ENCODE data around the gene MYO1E. TPM values are rescaled to one million over a fixed set of nuclear protein-coding genes. Genes with fewer than 3 reads are reported as not detected.

The MYO1E gene
- total RNA-seq, 4 donors from 2014 or later = 131 to 388 (median 345) TPM

DNA sequence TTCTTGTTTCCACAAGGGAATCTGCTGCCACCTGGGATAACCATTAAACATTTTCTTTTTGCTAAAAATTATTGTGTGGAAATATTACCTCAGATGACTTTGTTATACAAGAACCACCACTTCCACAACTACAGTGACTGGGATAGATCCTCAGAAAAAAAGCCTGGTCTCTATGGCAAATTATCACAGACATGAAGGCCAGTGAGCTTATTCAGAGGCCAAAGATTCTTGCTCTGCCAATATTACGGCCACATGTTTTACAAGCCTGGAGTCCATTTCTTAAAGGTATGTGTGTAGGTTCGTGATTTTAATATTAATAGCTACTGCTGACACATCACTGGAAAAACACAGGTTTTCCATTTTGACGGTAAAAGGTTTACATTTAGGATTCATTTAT, 73.8 kb downstream of the MYO1E start:
- in situ Hi-C loops (cut with MboI; ENCODE audit: low pct_ligation_motif_present in 1 of 4, low pct_unique_long_range_greater_than_20kb in 1 of 4, low sequenced_read_pairs in 3 of 4) = no loop called here
- no peaks in the 10 kb centered on the region for H3K27me3 ChIP-seq
- TF ChIP-seq POLR2AphosphoS5 (IDR thresholded peaks at IDR 0.05) (no peak), POLR2A (IDR thresholded peaks at IDR 0.05) (no peak), EP300 (IDR thresholded peaks at IDR 0.05; ENCODE audit: low read depth) (no peak)
- no peak overlapping the region for H3K4me3 ChIP-seq
- H3K9me3 ChIP-seq = no peaks in the 10 kb centered on the region
- peaks cover 10 to 70% (median 40%) of the 10 kb centered on the region in 4 donors for H3K4me1 ChIP-seq
- 84 to 100% methylated on average over 1 to 3 of the region's 3 CpGs for WGBS, 2 donors (ENCODE audit: low coverage in 1 of 2)
- intact Hi-C loops (cut with DNase I; ENCODE audit: low total_unique reads) = no loop called here
- no peaks in the 10 kb centered on the region for H3K36me3 ChIP-seq
- DNase-seq = no peak
- H3K27ac ChIP-seq = no peak overlapping the region

DNA sequence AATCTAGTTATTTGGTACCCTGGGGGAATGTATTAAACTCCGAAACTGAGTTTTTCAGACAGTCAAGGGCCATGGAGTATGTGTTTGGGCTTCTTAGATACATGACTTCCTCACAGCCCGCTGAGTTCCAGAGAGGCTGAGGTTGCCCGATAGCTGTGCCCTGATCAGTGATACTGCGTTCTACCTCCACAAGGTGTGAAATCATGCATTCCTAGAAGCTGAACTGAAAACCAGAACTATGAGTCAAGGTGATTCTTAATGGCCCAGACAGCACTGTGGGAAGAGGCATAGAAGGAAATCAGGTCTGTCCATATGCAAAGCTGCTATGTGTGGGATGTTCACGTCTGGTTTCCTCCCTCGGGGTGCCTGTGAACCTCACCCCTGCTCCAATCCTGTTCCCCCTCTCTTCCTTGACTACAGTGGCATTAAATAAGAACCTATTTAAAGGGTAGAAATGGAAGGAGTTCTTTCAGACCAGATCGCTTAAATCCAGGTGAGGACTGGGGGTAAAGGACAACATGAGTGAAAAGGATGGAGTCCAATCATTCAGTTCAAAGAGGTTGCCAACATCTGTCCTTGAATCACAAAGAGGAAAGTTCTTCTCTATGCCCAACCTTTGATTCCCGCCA, 74.3 kb downstream of the MYO1E start:
- intact Hi-C loops (cut with DNase I; ENCODE audit: low total_unique reads) = no loop called here
- 72 to 83% methylated on average over 2 to 8 of the region's 8 CpGs for WGBS, 2 donors (ENCODE audit: low coverage in 1 of 2)
- H3K36me3 ChIP-seq = no peaks in the 10 kb centered on the region
- TF ChIP-seq POLR2A (IDR thresholded peaks at IDR 0.05) = no peak
- no peak for TF ChIP-seq EP300 (IDR thresholded peaks at IDR 0.05; ENCODE audit: low read depth)
- TF ChIP-seq POLR2AphosphoS5 (IDR thresholded peaks at IDR 0.05) = no peak
- TF ChIP-seq, protein P1, sequence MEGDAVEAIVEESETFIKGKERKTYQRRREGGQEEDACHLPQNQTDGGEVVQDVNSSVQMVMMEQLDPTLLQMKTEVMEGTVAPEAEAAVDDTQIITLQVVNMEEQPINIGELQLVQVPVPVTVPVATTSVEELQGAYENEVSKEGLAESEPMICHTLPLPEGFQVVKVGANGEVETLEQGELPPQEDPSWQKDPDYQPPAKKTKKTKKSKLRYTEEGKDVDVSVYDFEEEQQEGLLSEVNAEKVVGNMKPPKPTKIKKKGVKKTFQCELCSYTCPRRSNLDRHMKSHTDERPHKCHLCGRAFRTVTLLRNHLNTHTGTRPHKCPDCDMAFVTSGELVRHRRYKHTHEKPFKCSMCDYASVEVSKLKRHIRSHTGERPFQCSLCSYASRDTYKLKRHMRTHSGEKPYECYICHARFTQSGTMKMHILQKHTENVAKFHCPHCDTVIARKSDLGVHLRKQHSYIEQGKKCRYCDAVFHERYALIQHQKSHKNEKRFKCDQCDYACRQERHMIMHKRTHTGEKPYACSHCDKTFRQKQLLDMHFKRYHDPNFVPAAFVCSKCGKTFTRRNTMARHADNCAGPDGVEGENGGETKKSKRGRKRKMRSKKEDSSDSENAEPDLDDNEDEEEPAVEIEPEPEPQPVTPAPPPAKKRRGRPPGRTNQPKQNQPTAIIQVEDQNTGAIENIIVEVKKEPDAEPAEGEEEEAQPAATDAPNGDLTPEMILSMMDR (IDR thresholded peaks at IDR 0.05) = no peak
- H3K27me3 ChIP-seq = no peaks in the 10 kb centered on the region
- H3K27ac ChIP-seq = no peak overlapping the region
- in situ Hi-C loops (cut with MboI; ENCODE audit: low pct_ligation_motif_present in 1 of 4, low pct_unique_long_range_greater_than_20kb in 1 of 4, low sequenced_read_pairs in 3 of 4) = no loop called here
- H3K4me1 ChIP-seq = peaks cover 10 to 73% (median 38%) of the 10 kb centered on the region in 4 donors
- no peak overlapping the region for H3K4me3 ChIP-seq
- no peak for DNase-seq
- no peaks in the 10 kb centered on the region for H3K9me3 ChIP-seq

DNA sequence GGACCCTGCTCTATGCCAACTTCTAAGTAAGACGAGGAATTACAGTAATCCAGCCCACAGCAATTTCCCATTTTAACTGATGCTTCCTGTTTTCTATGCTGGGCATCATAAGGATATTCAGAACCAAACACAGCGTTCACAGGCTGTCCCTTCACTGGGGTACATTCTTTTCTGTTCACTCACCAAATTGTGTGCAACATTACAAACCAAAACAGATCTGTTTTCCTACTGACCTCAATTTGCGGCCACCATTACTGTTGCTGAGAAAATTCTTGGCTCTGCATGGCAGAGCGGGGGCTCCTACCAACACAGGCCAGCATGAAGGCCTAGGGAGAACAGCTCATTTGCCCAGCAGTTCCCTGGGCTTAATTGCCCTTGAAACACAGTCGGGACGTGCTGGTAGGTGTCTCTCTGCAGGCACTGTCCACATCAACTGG, 76.5 kb downstream of the MYO1E start:
- peak in 2 of 3 donors; percentile 36 to 48 for TF ChIP-seq POLR2AphosphoS5 (IDR thresholded peaks at IDR 0.05)
- TF ChIP-seq, protein P1 (IDR thresholded peaks at IDR 0.05) = no peak
- in situ Hi-C loops (cut with MboI; ENCODE audit: low pct_ligation_motif_present in 1 of 4, low pct_unique_long_range_greater_than_20kb in 1 of 4, low sequenced_read_pairs in 3 of 4) = no loop called here
- no peak for DNase-seq
- Histone ChIP-seq H3K27me3 (no peaks in the 10 kb centered on the region), H3K27ac (peak overlapping the region; percentile 67 to 76 (median 74)), H3K36me3 (no peaks in the 10 kb centered on the region), H3K9me3 (no peaks in the 10 kb centered on the region), H3K4me1 (peaks cover 10 to 76% (median 42%) of the 10 kb centered on the region in 4 donors), H3K4me3 (no peak overlapping the region)
- WGBS, 2 donors (ENCODE audit: low coverage in 1 of 2) = 54 to 64% methylated on average over 3 to 6 of the region's 6 CpGs
- intact Hi-C loops (cut with DNase I; ENCODE audit: low total_unique reads) = no loop called here

DNA sequence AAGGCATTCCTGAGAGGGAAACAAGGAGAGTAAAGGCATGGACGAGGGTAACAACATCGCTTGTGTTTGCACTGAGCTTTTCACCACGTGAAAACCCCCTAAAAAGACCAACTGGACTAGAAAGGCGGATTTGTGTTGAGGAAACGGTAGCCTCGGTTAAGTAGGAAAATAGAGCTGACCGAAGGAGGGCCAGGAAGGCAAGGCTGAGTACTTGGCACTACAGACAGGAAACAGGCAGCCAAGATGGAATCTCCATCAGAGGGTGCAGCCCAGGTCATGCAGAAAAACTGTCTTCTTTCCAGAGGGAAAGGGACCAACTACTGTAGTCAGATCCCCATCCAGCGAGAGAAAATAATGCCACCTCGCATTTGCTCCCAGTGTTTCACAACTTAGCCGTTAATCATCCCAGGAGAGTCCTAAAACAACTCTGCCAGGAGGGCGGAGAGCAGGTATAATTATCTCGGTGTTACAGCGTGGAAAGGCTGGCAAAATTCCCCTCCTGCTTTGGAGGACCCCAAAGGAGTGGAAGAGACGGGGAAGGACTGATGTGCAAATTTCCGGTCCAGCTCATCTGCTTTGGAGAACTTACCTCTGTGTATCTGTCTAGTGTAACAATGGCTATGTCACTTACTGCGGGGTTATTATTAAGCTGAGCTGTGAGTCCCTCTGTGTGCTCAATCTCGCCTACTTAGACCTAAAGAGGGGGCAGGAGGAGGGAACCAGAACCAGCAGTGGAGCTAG, 77.2 kb downstream of the MYO1E start:
- no peaks in the 10 kb centered on the region for H3K27me3 ChIP-seq
- DNase-seq = no peak
- intact Hi-C loops (cut with DNase I; ENCODE audit: low total_unique reads) (no loop called here), in situ Hi-C loops (cut with MboI; ENCODE audit: low pct_ligation_motif_present in 1 of 4, low pct_unique_long_range_greater_than_20kb in 1 of 4, low sequenced_read_pairs in 3 of 4) (no loop called here)
- TF ChIP-seq EP300 (IDR thresholded peaks at IDR 0.05; ENCODE audit: low read depth) (no peak), POLR2AphosphoS5 (IDR thresholded peaks at IDR 0.05) (no peak), POLR2A (IDR thresholded peaks at IDR 0.05) (no peak)
- TF ChIP-seq, protein P1 (IDR thresholded peaks at IDR 0.05) = no peak
- H3K4me1 ChIP-seq = peaks cover 10 to 76% (median 42%) of the 10 kb centered on the region in 4 donors
- WGBS, 2 donors (ENCODE audit: low coverage in 1 of 2) = 50 to 67% methylated on average over 9 to 17 of the region's 17 CpGs
- peak overlapping the region; percentile 67 to 76 (median 74) for H3K27ac ChIP-seq
- H3K4me3 ChIP-seq = no peak overlapping the region
- H3K9me3 ChIP-seq = no peaks in the 10 kb centered on the region
- H3K36me3 ChIP-seq = no peaks in the 10 kb centered on the region

All from transverse colon (tissue), 4 donors.